Measurements from ENCODE around the gene DACH1.

The DACH1 gene

GRCh38 chr13:71829547-71829946 lies 37.5 kb downstream of the DACH1 start:
- no peak for DNase-seq (ENCODE audit: low read depth)
- no peak for TF ChIP-seq CTCF (conservative IDR thresholded peaks at IDR 0.05; ENCODE audit: low read depth, low read length)

GRCh38 chr13:71828564-71828963 lies 38.4 kb downstream of the DACH1 start:
- no peak overlapping the region for H3K4me3 ChIP-seq (ENCODE audit: low read depth, low read length)
- no peak for DNase-seq (ENCODE audit: low read depth)
- no peak for TF ChIP-seq CTCF (conservative IDR thresholded peaks at IDR 0.05; ENCODE audit: low read depth, low read length)

More at GRCh38 chr13:71829547-71829946, 37.5 kb downstream of the DACH1 start:
- H3K4me3 ChIP-seq (ENCODE audit: low read depth, low read length) = no peak overlapping the region

- no peak for TF ChIP-seq CTCF (conservative IDR thresholded peaks at IDR 0.05; ENCODE audit: low read depth, low read length)
- no peak for DNase-seq (ENCODE audit: low read depth)
- H3K4me3 ChIP-seq (ENCODE audit: low read depth, low read length) = no peak overlapping the region
Observed at GRCh38 chr13:71828117-71828516, 38.9 kb downstream of the DACH1 start.

- TF ChIP-seq CTCF (conservative IDR thresholded peaks at IDR 0.05; ENCODE audit: low read depth, low read length) = no peak
- H3K4me3 ChIP-seq (ENCODE audit: low read depth, low read length) = no peak overlapping the region
- no peak for DNase-seq (ENCODE audit: low read depth)
Observed at GRCh38 chr13:71827241-71827640, 39.8 kb downstream of the DACH1 start.

- no peak for DNase-seq (ENCODE audit: low read depth)
- no peak for TF ChIP-seq CTCF (conservative IDR thresholded peaks at IDR 0.05; ENCODE audit: low read depth, low read length)
Observed at GRCh38 chr13:71820699-71821098, 46.3 kb downstream of the DACH1 start.

GRCh38 chr13:71817335-71817734 lies 49.7 kb downstream of the DACH1 start:
- no peak for TF ChIP-seq CTCF (conservative IDR thresholded peaks at IDR 0.05; ENCODE audit: low read depth, low read length)
- no peak overlapping the region for H3K4me3 ChIP-seq (ENCODE audit: low read depth, low read length)
- DNase-seq (ENCODE audit: low read depth) = no peak

More at GRCh38 chr13:71820699-71821098, 46.3 kb downstream of the DACH1 start:
- H3K4me3 ChIP-seq (ENCODE audit: low read depth, low read length) = no peak overlapping the region

- H3K4me3 ChIP-seq (ENCODE audit: low read depth, low read length) = no peak overlapping the region
- no peak for TF ChIP-seq CTCF (conservative IDR thresholded peaks at IDR 0.05; ENCODE audit: low read depth, low read length)
- DNase-seq (ENCODE audit: low read depth) = no peak
Observed at GRCh38 chr13:71814806-71815360, 52.1 kb downstream of the DACH1 start.
